Astrocyte (in vitro differentiated cells and primary cell): ENCODE measurements around the gene TTYH1. TPM values are rescaled to one million over a fixed set of nuclear protein-coding genes. Genes with fewer than 3 reads are reported as not detected.

Source experiments
- DNase-seq: peaks from one replicate; pipeline ENCODE4 v3.0.0-alpha.2; 2010; ENCODE audit warnings: low read depth
- FAIRE-seq: peaks from 2 replicates; lab custom pipeline; 2011; peaks lifted over from hg19 to GRCh38; lab: Jason Lieb, UNC
- H2AFZ ChIP-seq: 2 replicates; pipeline ENCODE4 v1.6.0; 2012; ENCODE audit warnings: low read depth, low read length, inconsistent platforms
- H3K27ac ChIP-seq: 2 replicates; pipeline ENCODE4 v1.5.1; 2011; ENCODE audit warnings: low read depth, low read length, inconsistent platforms
- H3K27me3 ChIP-seq: 2 replicates; pipeline ENCODE4 v1.6.0; 2011; ENCODE audit warnings: low read length, inconsistent platforms; ENCODE audit not compliant: insufficient read depth
- H3K36me3 ChIP-seq: 2 replicates; pipeline ENCODE4 v1.5.1; 2011; ENCODE audit warnings: low read length, inconsistent platforms; ENCODE audit not compliant: insufficient read depth
- H3K4me1 ChIP-seq: 2 replicates; pipeline ENCODE4 v1.5.1; 2011; ENCODE audit warnings: low read length, inconsistent platforms; ENCODE audit not compliant: insufficient read depth
- H3K4me2 ChIP-seq: 2 replicates; pipeline ENCODE4 v1.6.0; 2012; ENCODE audit warnings: low read length, inconsistent platforms
- H3K4me3 ChIP-seq: 2 replicates; pipeline ENCODE4 v1.5.1; 2011; ENCODE audit warnings: low read depth, mild to moderate bottlenecking, low read length, inconsistent platforms; ENCODE audit not compliant: insufficient read depth
- H3K79me2 ChIP-seq: 2 replicates; pipeline ENCODE4 v1.6.0; 2012; ENCODE audit warnings: mild to moderate bottlenecking, low read length, inconsistent platforms; ENCODE audit not compliant: insufficient read depth
- H3K9ac ChIP-seq: 2 replicates; pipeline ENCODE4 v1.6.0; 2012; ENCODE audit warnings: mild to moderate bottlenecking, low read length, inconsistent platforms
- H3K9me3 ChIP-seq: 2 replicates; pipeline ENCODE4 v1.5.1; 2012; ENCODE audit warnings: low read depth, mild to moderate bottlenecking, low read length, inconsistent platforms; ENCODE audit not compliant: insufficient read depth
- H4K20me1 ChIP-seq: 2 replicates; pipeline ENCODE4 v1.6.0; 2012; ENCODE audit warnings: low read length, inconsistent platforms; ENCODE audit not compliant: insufficient read depth
- H3K27ac Mint-ChIP-seq: one replicate; pipeline ENCODE4 v1.8.0; 2021; ENCODE audit warnings: mild to moderate bottlenecking, mixed read lengths; ENCODE audit not compliant: unreplicated experiment
- H3K27me3 Mint-ChIP-seq: one replicate; pipeline ENCODE4 v1.8.0; 2021; ENCODE audit warnings: low read depth, mixed read lengths; ENCODE audit not compliant: unreplicated experiment
- H3K36me3 Mint-ChIP-seq: one replicate; pipeline ENCODE4 v1.8.0; 2021; ENCODE audit warnings: low read depth, mixed read lengths; ENCODE audit not compliant: unreplicated experiment
- H3K4me1 Mint-ChIP-seq: one replicate; pipeline ENCODE4 v1.8.0; 2021; ENCODE audit warnings: low read depth, mixed read lengths; ENCODE audit not compliant: unreplicated experiment
- H3K4me3 Mint-ChIP-seq: one replicate; pipeline ENCODE4 v1.8.0; 2021; ENCODE audit warnings: mild to moderate bottlenecking, moderate library complexity, mixed read lengths; ENCODE audit not compliant: unreplicated experiment
- H3K9me3 Mint-ChIP-seq: one replicate; pipeline ENCODE4 v1.8.0; 2021; ENCODE audit warnings: mild to moderate bottlenecking, mixed read lengths; ENCODE audit not compliant: unreplicated experiment
- EZH2 ChIP-seq: IDR thresholded peaks from 2 replicates; pipeline ENCODE4 v1.6.1; 2012; ENCODE audit warnings: mild to moderate bottlenecking, low read length, inconsistent platforms; ENCODE audit not compliant: insufficient read depth
- total RNA-seq: library from RNA; stranded (reverse); gene quantifications from 2 replicates; pipeline ENCODE4 v1.2.1, GENCODE V29; 2021
- TF ChIP-seq, protein P1 (sequence below): IDR thresholded peaks from 2 replicates; pipeline ENCODE4 v1.5.1; 2011; ENCODE audit warnings: low read depth, mild to moderate bottlenecking, inconsistent platforms, low read length, moderate library complexity; ENCODE audit not compliant: insufficient read depth

The TTYH1 gene
- total RNA-seq, 1 donor from 2014 or later: 8.4 TPM

DNA sequence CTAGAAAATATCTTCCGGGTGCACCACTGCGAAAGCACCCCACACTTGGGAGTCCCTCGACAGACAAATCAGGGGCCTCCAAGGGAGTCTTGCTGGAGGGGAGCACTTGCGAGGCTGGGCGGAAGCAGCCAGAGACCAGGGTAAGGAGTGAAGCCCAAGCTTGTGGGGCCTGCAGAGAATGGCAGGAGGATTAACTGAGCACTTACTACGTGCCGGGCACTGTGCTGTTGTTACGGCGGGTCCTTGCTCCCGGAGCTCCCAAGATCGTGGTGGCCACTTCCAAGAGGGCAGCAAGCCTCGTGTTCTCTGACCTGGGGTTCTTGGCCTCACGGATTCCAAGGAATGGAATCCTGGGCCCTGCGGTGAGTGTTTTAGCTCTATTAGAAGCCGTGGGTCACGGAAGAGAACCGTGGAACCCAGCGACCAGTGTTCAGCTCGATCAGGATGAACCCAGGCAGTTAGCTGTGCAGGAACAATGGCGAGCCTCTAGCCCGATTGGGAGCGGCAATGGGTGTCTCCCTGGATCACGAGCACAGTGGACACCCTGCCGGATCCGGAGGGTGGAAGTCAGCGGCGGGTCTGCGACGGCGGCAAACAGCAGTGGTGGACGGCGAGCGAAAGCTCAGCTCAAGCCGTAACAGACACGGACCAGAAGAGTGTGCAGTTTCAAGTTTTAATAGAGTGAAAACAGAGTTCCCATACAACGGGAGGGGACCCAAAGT, 9.6 kb downstream of the TTYH1 start:
- Mint-ChIP-seq H3K36me3 (no peaks in the 10 kb centered on the region), H3K4me3 (no peak overlapping the region), H3K27ac (no peak overlapping the region), H3K4me1 (peaks cover 2% of the 10 kb centered on the region), H3K27me3 (peaks cover 2% of the 10 kb centered on the region), H3K9me3 (no peaks in the 10 kb centered on the region)
- Histone ChIP-seq H3K79me2 (no peaks in the 10 kb centered on the region), H3K4me1 (no peaks in the 10 kb centered on the region), H3K27ac (no peak overlapping the region), H3K27me3 (peaks cover 11% of the 10 kb centered on the region), H3K36me3 (no peaks in the 10 kb centered on the region), H3K9me3 (no peaks in the 10 kb centered on the region), H3K4me3 (no peak overlapping the region), H4K20me1 (no peaks in the 10 kb centered on the region), H2AFZ (no peak overlapping the region), H3K9ac (no peak overlapping the region), H3K4me2 (no peak overlapping the region)
- no peak for FAIRE-seq
- TF ChIP-seq, protein P1, sequence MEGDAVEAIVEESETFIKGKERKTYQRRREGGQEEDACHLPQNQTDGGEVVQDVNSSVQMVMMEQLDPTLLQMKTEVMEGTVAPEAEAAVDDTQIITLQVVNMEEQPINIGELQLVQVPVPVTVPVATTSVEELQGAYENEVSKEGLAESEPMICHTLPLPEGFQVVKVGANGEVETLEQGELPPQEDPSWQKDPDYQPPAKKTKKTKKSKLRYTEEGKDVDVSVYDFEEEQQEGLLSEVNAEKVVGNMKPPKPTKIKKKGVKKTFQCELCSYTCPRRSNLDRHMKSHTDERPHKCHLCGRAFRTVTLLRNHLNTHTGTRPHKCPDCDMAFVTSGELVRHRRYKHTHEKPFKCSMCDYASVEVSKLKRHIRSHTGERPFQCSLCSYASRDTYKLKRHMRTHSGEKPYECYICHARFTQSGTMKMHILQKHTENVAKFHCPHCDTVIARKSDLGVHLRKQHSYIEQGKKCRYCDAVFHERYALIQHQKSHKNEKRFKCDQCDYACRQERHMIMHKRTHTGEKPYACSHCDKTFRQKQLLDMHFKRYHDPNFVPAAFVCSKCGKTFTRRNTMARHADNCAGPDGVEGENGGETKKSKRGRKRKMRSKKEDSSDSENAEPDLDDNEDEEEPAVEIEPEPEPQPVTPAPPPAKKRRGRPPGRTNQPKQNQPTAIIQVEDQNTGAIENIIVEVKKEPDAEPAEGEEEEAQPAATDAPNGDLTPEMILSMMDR: no peak
- TF ChIP-seq EZH2: no peak
- no peak for DNase-seq

DNA sequence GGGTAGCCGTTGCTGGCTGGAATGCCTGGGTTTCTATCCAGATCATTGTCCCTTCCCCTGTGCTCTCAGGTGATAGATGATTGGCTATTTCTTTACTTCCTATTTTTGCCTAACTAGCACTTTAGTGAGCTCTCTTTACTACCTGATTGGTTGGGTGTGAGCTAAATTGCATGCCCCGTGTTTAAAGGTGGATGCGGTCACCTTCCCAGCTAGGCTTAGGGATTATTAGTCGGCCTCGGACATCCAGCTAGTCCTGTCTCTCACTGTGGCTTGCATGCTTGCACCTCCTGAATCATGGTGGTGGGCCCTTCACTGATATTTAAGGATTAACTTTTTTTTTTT, 10.1 kb downstream of the TTYH1 start:
- H4K20me1 ChIP-seq: no peaks in the 10 kb centered on the region
- H3K36me3 ChIP-seq: no peaks in the 10 kb centered on the region
- FAIRE-seq (no peak), DNase-seq (no peak)
- H3K79me2 ChIP-seq: no peaks in the 10 kb centered on the region
- H3K4me3 ChIP-seq: no peak overlapping the region
- H3K9me3 ChIP-seq: no peaks in the 10 kb centered on the region
- Mint-ChIP-seq H3K27ac (no peak overlapping the region), H3K9me3 (no peaks in the 10 kb centered on the region), H3K27me3 (peaks cover 2% of the 10 kb centered on the region), H3K4me3 (no peak overlapping the region), H3K36me3 (no peaks in the 10 kb centered on the region), H3K4me1 (peaks cover 2% of the 10 kb centered on the region)
- no peak overlapping the region for H3K9ac ChIP-seq
- H3K27ac ChIP-seq: no peak overlapping the region
- H3K4me2 ChIP-seq: no peak overlapping the region
- TF ChIP-seq, protein P1: no peak
- TF ChIP-seq EZH2: no peak
- H3K27me3 ChIP-seq: peaks cover 10% of the 10 kb centered on the region
- no peaks in the 10 kb centered on the region for H3K4me1 ChIP-seq
- no peak overlapping the region for H2AFZ ChIP-seq

- Histone ChIP-seq H3K4me1 (no peaks in the 10 kb centered on the region), H3K4me2 (no peak overlapping the region), H3K9me3 (no peaks in the 10 kb centered on the region), H3K27ac (no peak overlapping the region), H3K27me3 (peaks cover 7% of the 10 kb centered on the region), H2AFZ (no peak overlapping the region), H4K20me1 (peaks cover 4% of the 10 kb centered on the region), H3K36me3 (no peaks in the 10 kb centered on the region), H3K4me3 (no peak overlapping the region), H3K79me2 (no peaks in the 10 kb centered on the region), H3K9ac (no peak overlapping the region)
- Mint-ChIP-seq H3K4me1 (peaks cover 2% of the 10 kb centered on the region), H3K27ac (no peak overlapping the region), H3K9me3 (no peaks in the 10 kb centered on the region), H3K4me3 (peak overlapping the region; percentile 40), H3K27me3 (peaks cover 2% of the 10 kb centered on the region), H3K36me3 (no peaks in the 10 kb centered on the region)
- no peak for DNase-seq
- TF ChIP-seq, protein P1: no peak
- TF ChIP-seq EZH2: no peak
- FAIRE-seq: no peak
These were observed 11.1 kb downstream of the TTYH1 start for GRCh38 chr19:54426291-54426931.
